Thymus (tissue), 11 donors: ENCODE data around the gene FAR2. TPM values are rescaled to one million over a fixed set of nuclear protein-coding genes. Genes with fewer than 3 reads are reported as not detected.
A peak's percentile ranks its signal among the peaks of the same experiment; 100 is the strongest.
"Not testable (repeated sequence)": the region's sequence is repeated elsewhere in the genome, so short reads cannot be mapped to it uniquely, and the experiment has no call there.

ENCODE experiments used
- DNase-seq, 9 donors: peaks; one replicate each; pipeline ENCODE4 v3.0.0-alpha.2; 2013; ENCODE audit warnings: low spot score in 9 of 9, low read depth in 6 of 9, missing footprints in 1 of 9
- H3K27ac ChIP-seq, 2 donors: one replicate each; pipeline ENCODE4 v1.5.1; 2013; ENCODE audit warnings: control low read depth in 1 of 2, low read depth in 1 of 2, low read length in 1 of 2, mild to moderate bottlenecking in 1 of 2, moderate library complexity in 1 of 2
- H3K27me3 ChIP-seq, 2 donors: one replicate each; pipeline ENCODE4 v1.5.1; 2013; ENCODE audit warnings: low read length in 1 of 2; ENCODE audit not compliant: control insufficient read depth in 2 of 2, insufficient read depth in 1 of 2
- H3K36me3 ChIP-seq, 2 donors: one replicate each; pipeline ENCODE4 v1.5.1; 2013; ENCODE audit warnings: low read length in 1 of 2, mild to moderate bottlenecking in 1 of 2, moderate library complexity in 1 of 2; ENCODE audit not compliant: control insufficient read depth in 2 of 2, insufficient read depth in 2 of 2
- H3K4me1 ChIP-seq, 2 donors: one replicate each; pipeline ENCODE4 v1.5.1; 2013; ENCODE audit warnings: low read length in 2 of 2; ENCODE audit not compliant: control insufficient read depth in 2 of 2, insufficient read depth in 2 of 2
- H3K4me3 ChIP-seq, 2 donors: one replicate each; pipeline ENCODE4 v1.5.1; 2013; ENCODE audit warnings: low read length in 2 of 2, control low read depth in 1 of 2, mild to moderate bottlenecking in 1 of 2
- H3K9me3 ChIP-seq, 2 donors: one replicate each; pipeline ENCODE4 v1.5.1; 2013; ENCODE audit warnings: low read length in 1 of 2, mild to moderate bottlenecking in 1 of 2; ENCODE audit not compliant: control insufficient read depth in 2 of 2, insufficient read depth in 1 of 2
- WGBS: extraction: QIAGEN DNeasy Blood & Tissue Kit; methylation state at CpG from one replicate; pipeline ENCODE4 v1.1.7; 2013; 5-methylcytosine and 5-hydroxymethylcytosine counted together
- polyA plus RNA-seq: library from polyadenylated mRNA; stranded (reverse); fragments of 200-250 nt; gene quantifications from one replicate; pipeline ENCODE4 v1.2.3, GENCODE V29; 2013
- total RNA-seq: library from RNA; stranded (reverse); fragments of 120-200 nt; gene quantifications from one replicate; pipeline ENCODE4 v1.2.4, GENCODE V29; 2013
- donor health status: healthy.

Gene FAR2
- total and polyA plus RNA-seq, 2 donors = 5.3 to 11.6 TPM

DNA sequence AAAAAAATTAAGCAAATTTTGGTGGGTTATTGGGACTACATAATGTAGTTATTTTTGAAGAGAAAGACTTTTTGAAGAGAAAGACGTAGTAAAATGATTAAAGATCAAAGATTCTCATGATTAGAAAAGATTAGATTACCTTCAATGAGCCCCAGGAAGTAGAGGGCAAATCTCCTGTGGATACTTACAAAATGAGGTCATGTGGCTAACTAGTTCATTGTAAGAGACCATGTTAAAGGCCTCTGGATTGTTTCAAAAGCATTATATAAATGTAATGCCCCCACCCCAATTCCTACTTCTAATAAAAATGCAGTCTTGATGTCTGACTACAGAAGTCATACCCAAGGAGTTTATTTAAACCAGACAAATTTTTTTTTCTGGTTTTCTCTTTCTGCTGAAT, 138.5 kb downstream of the FAR2 start:
- Histone ChIP-seq H3K36me3 (no peaks in the 10 kb centered on the region), H3K9me3 (no peaks in the 10 kb centered on the region), H3K4me3 (no peak overlapping the region), H3K27ac (no peak overlapping the region), H3K4me1 (no peaks in the 10 kb centered on the region), H3K27me3 (no peaks in the 10 kb centered on the region)
- WGBS = 89% methylated on average over 1 of the region's 1 CpG
- no peak for DNase-seq

DNA sequence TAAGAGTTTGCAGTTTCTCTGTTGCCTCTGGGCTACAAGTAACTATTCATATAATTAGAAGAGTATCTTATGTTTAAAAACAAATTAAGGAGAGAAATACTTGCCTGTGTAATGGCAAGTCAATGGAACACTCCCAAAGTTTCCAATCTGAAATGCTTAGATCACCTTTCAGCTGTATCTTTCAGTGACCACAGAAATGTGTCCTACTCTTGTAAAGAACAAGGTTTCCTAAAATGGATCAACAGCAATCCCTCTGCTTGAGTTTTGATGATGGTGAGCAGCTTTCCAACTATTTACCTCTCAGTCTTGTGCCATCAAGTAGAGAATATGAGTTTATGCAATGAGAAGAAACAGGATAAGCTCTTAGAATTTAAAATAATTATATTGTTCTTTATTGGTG, 139.0 kb downstream of the FAR2 start:
- no peaks in the 10 kb centered on the region for H3K4me1 ChIP-seq
- no peak overlapping the region for H3K27ac ChIP-seq
- H3K27me3 ChIP-seq = no peaks in the 10 kb centered on the region
- H3K9me3 ChIP-seq = no peaks in the 10 kb centered on the region
- H3K4me3 ChIP-seq = no peak overlapping the region
- DNase-seq = no peak
- H3K36me3 ChIP-seq = no peaks in the 10 kb centered on the region

GRCh38 chr12:29290475-29290874, 141.4 kb downstream of the FAR2 start:
- not testable (repeated sequence) for H3K9me3 ChIP-seq, H3K4me1 ChIP-seq, H3K36me3 ChIP-seq, H3K27ac ChIP-seq, H3K27me3 ChIP-seq, H3K4me3 ChIP-seq, DNase-seq

DNA sequence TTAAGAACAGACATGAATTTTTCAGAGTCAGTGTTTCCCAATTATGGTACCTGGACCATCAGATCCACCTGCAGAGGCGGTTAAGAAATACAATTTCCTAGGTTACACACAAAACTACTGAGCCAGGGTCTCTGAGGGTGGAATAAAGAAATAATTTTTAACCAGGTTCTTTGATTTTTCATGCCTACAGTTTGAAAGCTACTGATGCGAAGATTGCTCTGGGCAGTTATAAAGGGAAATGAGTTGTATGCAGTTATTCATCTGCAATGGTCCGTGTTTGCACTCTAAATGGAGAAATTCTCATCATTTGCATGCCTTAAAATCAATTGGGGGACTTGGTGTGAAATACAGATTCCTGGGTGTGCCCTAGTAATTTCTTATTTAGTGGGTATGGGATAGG, 142.1 kb downstream of the FAR2 start:
- Histone ChIP-seq H3K27ac (no peak overlapping the region), H3K4me1 (no peaks in the 10 kb centered on the region), H3K9me3 (no peaks in the 10 kb centered on the region), H3K36me3 (no peaks in the 10 kb centered on the region), H3K27me3 (no peaks in the 10 kb centered on the region), H3K4me3 (no peak overlapping the region)
- 97% methylated on average over 3 of the region's 3 CpGs for WGBS
- no peak for DNase-seq

GRCh38 chr12:29299633-29300032, 150.6 kb downstream of the FAR2 start:
- no peaks in the 10 kb centered on the region for H3K36me3 ChIP-seq
- H3K4me1 ChIP-seq = no peaks in the 10 kb centered on the region
- H3K27me3 ChIP-seq = no peaks in the 10 kb centered on the region
- no peaks in the 10 kb centered on the region for H3K9me3 ChIP-seq
- no peak for DNase-seq
- 78% methylated on average over 2 of the region's 2 CpGs for WGBS
- H3K27ac ChIP-seq = no peak overlapping the region
- no peak overlapping the region for H3K4me3 ChIP-seq

- Histone ChIP-seq H3K4me1 (no peaks in the 10 kb centered on the region), H3K36me3 (no peaks in the 10 kb centered on the region), H3K27ac (no peak overlapping the region), H3K4me3 (no peak overlapping the region), H3K9me3 (no peaks in the 10 kb centered on the region), H3K27me3 (no peaks in the 10 kb centered on the region)
- no peak for DNase-seq
- WGBS = over 99% methylated on average over 3 of the region's 3 CpGs
These were observed 152.0 kb downstream of the FAR2 start for GRCh38 chr12:29301114-29301513.

GRCh38 chr12:29304388-29304787, 155.3 kb downstream of the FAR2 start:
- Histone ChIP-seq H3K4me3 (no peak overlapping the region), H3K4me1 (no peaks in the 10 kb centered on the region), H3K9me3 (no peaks in the 10 kb centered on the region), H3K27ac (no peak overlapping the region), H3K36me3 (no peaks in the 10 kb centered on the region), H3K27me3 (no peaks in the 10 kb centered on the region)
- DNase-seq = no peak

DNA sequence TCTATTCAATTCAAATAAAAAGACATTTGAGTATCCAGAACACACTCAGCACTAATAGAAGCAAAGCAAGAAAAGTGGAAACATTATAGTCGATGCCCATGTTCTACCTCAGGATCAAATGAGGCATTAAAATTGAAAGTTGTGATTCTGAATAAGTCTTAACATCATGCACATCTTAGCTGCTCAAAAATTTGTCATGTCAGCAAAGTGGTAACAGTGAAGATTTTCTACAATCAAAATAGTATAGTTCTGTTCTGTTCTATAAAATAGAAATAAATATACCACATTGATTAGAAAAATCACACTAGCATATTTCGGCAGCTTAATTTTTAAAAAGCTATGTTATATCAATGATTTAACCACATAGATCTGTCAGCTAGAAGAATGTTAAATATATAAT, 157.2 kb downstream of the FAR2 start:
- H3K36me3 ChIP-seq = no peaks in the 10 kb centered on the region
- no peak overlapping the region for H3K27ac ChIP-seq
- no peak overlapping the region for H3K4me3 ChIP-seq
- no peaks in the 10 kb centered on the region for H3K4me1 ChIP-seq
- H3K9me3 ChIP-seq = no peaks in the 10 kb centered on the region
- WGBS = 97% methylated on average over 2 of the region's 2 CpGs
- no peaks in the 10 kb centered on the region for H3K27me3 ChIP-seq
- DNase-seq = no peak

- WGBS = over 99% methylated on average over 2 of the region's 2 CpGs
- no peak overlapping the region for H3K27ac ChIP-seq
- H3K27me3 ChIP-seq = no peaks in the 10 kb centered on the region
- DNase-seq = no peak
- no peaks in the 10 kb centered on the region for H3K36me3 ChIP-seq
- no peak overlapping the region for H3K4me3 ChIP-seq
- no peaks in the 10 kb centered on the region for H3K4me1 ChIP-seq
- no peaks in the 10 kb centered on the region for H3K9me3 ChIP-seq
These were observed 157.6 kb downstream of the FAR2 start for GRCh38 chr12:29306682-29307081.

DNA sequence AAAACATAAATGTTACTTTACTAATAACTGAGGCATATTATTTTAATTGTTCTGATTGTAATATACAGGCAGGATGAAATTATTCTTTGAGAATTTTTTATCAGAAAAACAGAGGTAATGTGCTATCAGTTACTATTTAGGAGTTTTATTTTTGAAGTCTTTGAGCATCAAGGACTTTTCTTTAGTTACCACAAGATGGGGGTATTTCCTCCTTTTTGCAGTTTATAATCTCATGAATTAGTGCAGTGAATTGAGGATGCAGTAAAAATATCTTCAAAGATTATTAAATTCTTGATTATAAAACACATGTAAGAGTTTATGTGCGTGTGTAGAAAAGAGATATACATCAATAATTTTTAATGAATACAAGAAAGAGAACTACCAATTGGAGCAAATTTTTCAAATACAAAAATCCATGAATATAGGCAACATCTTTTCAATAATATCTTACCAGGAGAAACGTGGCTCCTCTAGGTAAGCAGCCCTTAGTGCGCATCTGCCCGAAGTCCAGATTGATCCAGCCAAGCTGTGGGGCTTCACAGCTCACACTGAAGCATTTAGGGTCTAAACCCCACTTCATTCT, 160.3 kb downstream of the FAR2 start:
- no peaks in the 10 kb centered on the region for H3K4me1 ChIP-seq
- no peak overlapping the region for H3K4me3 ChIP-seq
- WGBS = 94% methylated on average over 4 of the region's 4 CpGs
- DNase-seq = peak in 1 of 9 donors; percentile 9
- H3K27ac ChIP-seq = no peak overlapping the region
- no peaks in the 10 kb centered on the region for H3K27me3 ChIP-seq
- no peaks in the 10 kb centered on the region for H3K36me3 ChIP-seq
- no peaks in the 10 kb centered on the region for H3K9me3 ChIP-seq
